ENCODE measurements around the gene AP1S3. TPM values are rescaled to one million over a fixed set of nuclear protein-coding genes. Genes with fewer than 3 reads are reported as not detected.

The AP1S3 gene
- total RNA-seq, 1 experiment from 2014 or later: 34.3 TPM

DNA sequence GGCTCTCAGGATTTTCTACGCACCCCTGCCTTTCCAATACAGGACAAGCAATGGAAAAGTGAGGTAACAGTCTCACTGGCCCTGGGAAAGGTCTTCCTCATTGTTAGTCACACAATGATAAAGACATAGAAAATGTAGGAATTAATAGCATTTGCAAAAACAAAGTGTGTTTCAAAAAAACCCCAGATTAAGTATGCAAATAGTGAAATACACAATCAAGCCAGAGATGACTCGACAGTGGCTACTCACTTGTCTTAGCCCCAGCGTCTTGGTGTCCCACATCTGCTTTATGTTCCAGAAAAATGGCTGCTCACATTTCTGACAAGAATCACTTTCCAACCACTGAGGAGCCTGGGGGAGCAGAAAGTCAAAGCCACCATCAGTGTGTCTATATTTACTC is 47.0 kb upstream of the AP1S3 start:
- H3K27ac ChIP-seq (ENCODE audit: low read length): no peak overlapping the region
- no peaks in the 10 kb centered on the region for H3K4me1 ChIP-seq (ENCODE audit: insufficient read depth, low read length)

GRCh38 chr2:223882715-223883114 is 45.3 kb upstream of the AP1S3 start:
- no peak overlapping the region for H3K9ac ChIP-seq (ENCODE audit: low read length)
- H3K27ac ChIP-seq (ENCODE audit: low read length): no peak overlapping the region
- intact Hi-C loops (cut with micrococcal nuclease): no loop called here
- no TSS peak for BruUV-seq (replicated peaks)
- CTCF ChIA-PET: no interaction called here
- ATAC-seq (no peak), DNase-seq (no peak)
- no peaks in the 10 kb centered on the region for H4K20me1 ChIP-seq (ENCODE audit: low read length)
- H3K4me3 ChIP-seq (ENCODE audit: low read length): no peak overlapping the region
- H3K9me3 ChIP-seq (ENCODE audit: low read length): no peaks in the 10 kb centered on the region
- H3K79me2 ChIP-seq (ENCODE audit: low read length): no peaks in the 10 kb centered on the region
- POLR2A ChIA-PET (ENCODE audit: unreplicated experiment): no interaction called here
- H3K27me3 ChIP-seq (ENCODE audit: low read length): no peaks in the 10 kb centered on the region
- H2AFZ ChIP-seq (ENCODE audit: low read length): no peak overlapping the region
- H3K4me2 ChIP-seq (ENCODE audit: low read length): no peak overlapping the region
- H3K4me1 ChIP-seq (ENCODE audit: insufficient read depth, low read length): no peaks in the 10 kb centered on the region
- TF ChIP-seq EZH2 (IDR thresholded peaks at IDR 0.05; ENCODE audit: low read length, unreplicated experiment) (no peak), CTCF (conservative IDR thresholded peaks at IDR 0.05; ENCODE audit: low read depth, low read length) (no peak), EZH2phosphoT487 (IDR thresholded peaks at IDR 0.05; ENCODE audit: borderline replicate concordance, low read length) (no peak)
- no peaks in the 10 kb centered on the region for H3F3A ChIP-seq (ENCODE audit: low read length, unreplicated experiment)
- no peaks in the 10 kb centered on the region for H3K9me2 ChIP-seq (replicated peaks; ENCODE audit: low read length)
- peaks cover 22% of the 10 kb centered on the region for H3K36me3 ChIP-seq (ENCODE audit: low read depth, low read length)

More for the DNA sequence above, 47.0 kb upstream of the AP1S3 start:
- Histone ChIP-seq H3F3A (ENCODE audit: low read length, unreplicated experiment) (no peaks in the 10 kb centered on the region), H3K9me3 (ENCODE audit: low read length) (no peaks in the 10 kb centered on the region), H3K79me2 (ENCODE audit: low read length) (no peaks in the 10 kb centered on the region), H3K4me3 (ENCODE audit: low read length) (no peak overlapping the region), H4K20me1 (ENCODE audit: low read length) (no peaks in the 10 kb centered on the region), H3K9ac (ENCODE audit: low read length) (no peak overlapping the region), H3K36me3 (ENCODE audit: low read depth, low read length) (peaks cover 18% of the 10 kb centered on the region), H3K27me3 (ENCODE audit: low read length) (no peaks in the 10 kb centered on the region), H3K4me2 (ENCODE audit: low read length) (no peak overlapping the region), H3K9me2 (replicated peaks; ENCODE audit: low read length) (no peaks in the 10 kb centered on the region), H2AFZ (ENCODE audit: low read length) (no peak overlapping the region)
- DNase-seq (no peak), ATAC-seq (no peak)
- POLR2A ChIA-PET (ENCODE audit: unreplicated experiment): no interaction called here
- CTCF ChIA-PET: no interaction called here
- intact Hi-C loops (cut with micrococcal nuclease): no loop called here
- no TSS peak for BruUV-seq (replicated peaks)
- no peak for TF ChIP-seq EZH2phosphoT487 (IDR thresholded peaks at IDR 0.05; ENCODE audit: borderline replicate concordance, low read length)
- TF ChIP-seq CTCF (conservative IDR thresholded peaks at IDR 0.05; ENCODE audit: low read depth, low read length): no peak
- TF ChIP-seq EZH2 (IDR thresholded peaks at IDR 0.05; ENCODE audit: low read length, unreplicated experiment): no peak

- ATAC-seq (no peak), DNase-seq (no peak)
- Histone ChIP-seq H3K4me1 (ENCODE audit: insufficient read depth, low read length) (no peaks in the 10 kb centered on the region), H3K36me3 (ENCODE audit: low read depth, low read length) (peaks cover 26% of the 10 kb centered on the region), H3F3A (ENCODE audit: low read length, unreplicated experiment) (no peaks in the 10 kb centered on the region), H4K20me1 (ENCODE audit: low read length) (no peaks in the 10 kb centered on the region), H3K27ac (ENCODE audit: low read length) (no peak overlapping the region), H3K4me3 (ENCODE audit: low read length) (no peak overlapping the region), H3K9ac (ENCODE audit: low read length) (no peak overlapping the region), H2AFZ (ENCODE audit: low read length) (no peak overlapping the region), H3K9me2 (replicated peaks; ENCODE audit: low read length) (no peaks in the 10 kb centered on the region), H3K79me2 (ENCODE audit: low read length) (no peaks in the 10 kb centered on the region), H3K27me3 (ENCODE audit: low read length) (no peaks in the 10 kb centered on the region), H3K4me2 (ENCODE audit: low read length) (no peak overlapping the region), H3K9me3 (ENCODE audit: low read length) (no peaks in the 10 kb centered on the region)
- CTCF ChIA-PET: no interaction called here
- intact Hi-C loops (cut with micrococcal nuclease): no loop called here
- TF ChIP-seq EZH2phosphoT487 (IDR thresholded peaks at IDR 0.05; ENCODE audit: borderline replicate concordance, low read length) (no peak), CTCF (conservative IDR thresholded peaks at IDR 0.05; ENCODE audit: low read depth, low read length) (no peak), EZH2 (IDR thresholded peaks at IDR 0.05; ENCODE audit: low read length, unreplicated experiment) (no peak)
- BruUV-seq (replicated peaks): no TSS peak
- POLR2A ChIA-PET (ENCODE audit: unreplicated experiment): no interaction called here
Measured at GRCh38 chr2:223880796-223881195, 43.4 kb upstream of the AP1S3 start.

Data from PC-3 (cell line).